GM12891 (cell line): ENCODE measurements around the gene UMAD1.

Experiments
- POLR2A ChIP-seq: IDR thresholded peaks from 2 replicates; pipeline ENCODE4 v1.6.1; 2011; ENCODE audit warnings: low read depth, low read length, control low read depth
- POLR2AphosphoS5 ChIP-seq: IDR thresholded peaks from 2 replicates; pipeline ENCODE4 v1.6.1; 2011; ENCODE audit warnings: low read depth, low read length, control low read depth
- POU2F2 ChIP-seq: IDR thresholded peaks from 2 replicates; pipeline ENCODE4 v1.6.1; 2011; ENCODE audit warnings: low read depth, mild to moderate bottlenecking, control low read depth, low read length, moderate library complexity
- SPI1 ChIP-seq: IDR thresholded peaks from 2 replicates; pipeline ENCODE4 v1.6.1; 2011; ENCODE audit warnings: low read depth, low read length, control low read depth
- TAF1 ChIP-seq: IDR thresholded peaks from 2 replicates; pipeline ENCODE4 v1.6.1; 2011; ENCODE audit warnings: low read depth, low read length, control low read depth

- TF ChIP-seq POLR2A (no peak), TAF1 (no peak), SPI1 (no peak), POLR2AphosphoS5 (no peak), POU2F2 (no peak)
Observed at GRCh38 chr7:7917593-7917992, 277.0 kb downstream of the UMAD1 start.
